Naive B cell (primary cell): ENCODE measurements around the gene MRPS10. TPM values are rescaled to one million over a fixed set of nuclear protein-coding genes. Genes with fewer than 3 reads are reported as not detected.
"Not testable (repeated sequence)": the region's sequence is repeated elsewhere in the genome, so short reads cannot be mapped to it uniquely, and the experiment has no call there.

Experiments
- ATAC-seq, 2 donors: fragments of 150-1000 bp; cut with Tn5 transposase; 2 replicates each; pipeline ENCODE4 v1.10.0; 2021; ENCODE audit warnings: low read depth in 2 of 2, mild to moderate bottlenecking in 2 of 2, moderate library complexity in 2 of 2
- DNase-seq: peaks from one replicate; pipeline ENCODE4 v3.0.0; 2022
- H3K27ac Mint-ChIP-seq, 6 donors: one replicate each; pipeline ENCODE4 v1.8.0; 2020 to 2022; ENCODE audit warnings: mild to moderate bottlenecking in 6 of 6, mixed read lengths in 6 of 6, moderate library complexity in 5 of 6, inconsistent platforms in 2 of 6
- H3K27me3 Mint-ChIP-seq, 3 donors: one replicate each; pipeline ENCODE4 v1.8.0; 2021 to 2022; ENCODE audit warnings: mixed read lengths in 3 of 3, mild to moderate bottlenecking in 1 of 3
- H3K36me3 Mint-ChIP-seq, 2 donors: one replicate each; pipeline ENCODE4 v1.8.0; 2020 to 2022; ENCODE audit warnings: mixed read lengths in 2 of 2, inconsistent platforms in 1 of 2, mild to moderate bottlenecking in 1 of 2
- H3K4me1 Mint-ChIP-seq, 3 donors: one replicate each; pipeline ENCODE4 v1.8.0; 2020 to 2022; ENCODE audit warnings: mixed read lengths in 3 of 3, inconsistent platforms in 1 of 3, mild to moderate bottlenecking in 1 of 3, moderate library complexity in 1 of 3
- H3K4me3 Mint-ChIP-seq, 8 donors: one replicate each; pipeline ENCODE4 v1.8.0; 2020 to 2022; ENCODE audit warnings: mild to moderate bottlenecking in 8 of 8, mixed read lengths in 8 of 8, moderate library complexity in 8 of 8, inconsistent platforms in 2 of 8
- H3K9me3 Mint-ChIP-seq, 7 donors: one replicate each; pipeline ENCODE4 v1.8.0; 2020 to 2022; ENCODE audit warnings: mixed read lengths in 7 of 7, mild to moderate bottlenecking in 5 of 7, inconsistent platforms in 2 of 7, moderate library complexity in 1 of 7
- polyA plus RNA-seq, 6 donors: library from polyadenylated mRNA; unstranded; fragments of 300-500 nt; fragmentation: Illumina TruSeq; gene quantifications; one replicate each; pipeline ENCODE4 v1.2.3, GENCODE V29; 2021; ENCODE audit warnings: low read depth in 6 of 6

Gene MRPS10
- polyA plus RNA-seq, 6 donors from 2014 or later, result 39.3 to 53.1 (median 50.2) TPM

GRCh38 chr6:42216495-42216894, 1.2 kb downstream of the MRPS10 start:
- H3K27ac Mint-ChIP-seq, result peak overlapping the region in 4 of 6 donors; percentile 31 to 82 (median 44)
- not testable (repeated sequence) for H3K27me3 Mint-ChIP-seq, DNase-seq, ATAC-seq, H3K36me3 Mint-ChIP-seq, H3K9me3 Mint-ChIP-seq
- H3K4me1 Mint-ChIP-seq, result peaks cover 9 to 31% (median 16%) of the 10 kb centered on the region in 3 donors
- peak overlapping the region; percentile 62 to 100 (median 78) for H3K4me3 Mint-ChIP-seq

GRCh38 chr6:42212442-42212841, 5.2 kb downstream of the MRPS10 start:
- H3K9me3 Mint-ChIP-seq, result no peaks in the 10 kb centered on the region
- DNase-seq (no peak), ATAC-seq (no peak)
- no peaks in the 10 kb centered on the region for H3K27me3 Mint-ChIP-seq
- no peak overlapping the region for H3K4me3 Mint-ChIP-seq
- peak overlapping the region in 1 of 6 donors; percentile 65 for H3K27ac Mint-ChIP-seq
- H3K4me1 Mint-ChIP-seq, result peaks cover 5 to 23% (median 7%) of the 10 kb centered on the region in 3 donors
- H3K36me3 Mint-ChIP-seq, result peaks cover 1 to 8% of the 10 kb centered on the region in 2 donors

GRCh38 chr6:42211726-42212125, 5.9 kb downstream of the MRPS10 start:
- Mint-ChIP-seq H3K9me3 (no peaks in the 10 kb centered on the region), H3K27me3 (no peaks in the 10 kb centered on the region), H3K36me3 (peaks cover 0 to 8% of the 10 kb centered on the region in 2 donors), H3K4me1 (peaks cover 4 to 19% (median 5%) of the 10 kb centered on the region in 3 donors), H3K27ac (no peak overlapping the region), H3K4me3 (no peak overlapping the region)
- no peak for ATAC-seq
- DNase-seq, result no peak

GRCh38 chr6:42210551-42210950, 7.1 kb downstream of the MRPS10 start:
- DNase-seq (no peak), ATAC-seq (no peak)
- H3K27ac Mint-ChIP-seq, result no peak overlapping the region
- H3K36me3 Mint-ChIP-seq, result peaks cover 0 to 8% of the 10 kb centered on the region in 2 donors
- peaks cover 4 to 7% (median 5%) of the 10 kb centered on the region in 3 donors for H3K4me1 Mint-ChIP-seq
- H3K4me3 Mint-ChIP-seq, result no peak overlapping the region
- no peaks in the 10 kb centered on the region for H3K9me3 Mint-ChIP-seq
- H3K27me3 Mint-ChIP-seq, result no peaks in the 10 kb centered on the region

- H3K27me3 Mint-ChIP-seq, H3K9me3 Mint-ChIP-seq, DNase-seq, H3K27ac Mint-ChIP-seq, H3K36me3 Mint-ChIP-seq, H3K4me3 Mint-ChIP-seq, H3K4me1 Mint-ChIP-seq, ATAC-seq: not testable (repeated sequence)
Measured at GRCh38 chr6:42207559-42207958, 10.1 kb downstream of the MRPS10 start.

- H3K4me3 Mint-ChIP-seq, result no peak overlapping the region
- peaks cover 0 to 5% (median 0%) of the 10 kb centered on the region in 3 donors for H3K4me1 Mint-ChIP-seq
- ATAC-seq (no peak), DNase-seq (no peak)
- H3K27ac Mint-ChIP-seq, result no peak overlapping the region
- peaks cover 0 to 2% (median 0%) of the 10 kb centered on the region in 7 donors for H3K9me3 Mint-ChIP-seq
- H3K36me3 Mint-ChIP-seq, result peaks cover 6 to 20% of the 10 kb centered on the region in 2 donors
- no peaks in the 10 kb centered on the region for H3K27me3 Mint-ChIP-seq
Measured at GRCh38 chr6:42204768-42205282, 12.8 kb downstream of the MRPS10 start.

GRCh38 chr6:42203183-42203582, 14.5 kb downstream of the MRPS10 start:
- peaks cover 0 to 2% (median 0%) of the 10 kb centered on the region in 7 donors for H3K9me3 Mint-ChIP-seq
- no peak overlapping the region for H3K4me3 Mint-ChIP-seq
- DNase-seq (no peak), ATAC-seq (no peak)
- H3K36me3 Mint-ChIP-seq, result peaks cover 8 to 17% of the 10 kb centered on the region in 2 donors
- H3K27me3 Mint-ChIP-seq, result no peaks in the 10 kb centered on the region
- H3K4me1 Mint-ChIP-seq, result peaks cover 0 to 5% (median 0%) of the 10 kb centered on the region in 3 donors
- no peak overlapping the region for H3K27ac Mint-ChIP-seq

GRCh38 chr6:42202131-42202915, 15.3 kb downstream of the MRPS10 start:
- H3K9me3 Mint-ChIP-seq, H3K27me3 Mint-ChIP-seq, DNase-seq, H3K4me3 Mint-ChIP-seq, H3K4me1 Mint-ChIP-seq, ATAC-seq, H3K27ac Mint-ChIP-seq: not testable (repeated sequence)
- H3K36me3 Mint-ChIP-seq, result peaks cover 8 to 17% of the 10 kb centered on the region in 2 donors

GRCh38 chr6:42201382-42201781, 16.3 kb downstream of the MRPS10 start:
- no peaks in the 10 kb centered on the region for H3K27me3 Mint-ChIP-seq
- H3K4me3 Mint-ChIP-seq, result peak overlapping the region in 1 of 8 donors; percentile 77
- no peak for ATAC-seq
- H3K27ac Mint-ChIP-seq, result no peak overlapping the region
- DNase-seq, result no peak
- peaks cover 0 to 10% (median 0%) of the 10 kb centered on the region in 3 donors for H3K4me1 Mint-ChIP-seq
- peaks cover 8 to 17% of the 10 kb centered on the region in 2 donors for H3K36me3 Mint-ChIP-seq
- peaks cover 0 to 2% (median 0%) of the 10 kb centered on the region in 7 donors for H3K9me3 Mint-ChIP-seq

GRCh38 chr6:42200035-42200434, 17.6 kb downstream of the MRPS10 start:
- ATAC-seq (no peak), DNase-seq (no peak)
- Mint-ChIP-seq H3K9me3 (peaks cover 0 to 2% (median 0%) of the 10 kb centered on the region in 7 donors), H3K4me1 (peaks cover 0 to 11% (median 0%) of the 10 kb centered on the region in 3 donors), H3K4me3 (no peak overlapping the region), H3K27ac (no peak overlapping the region), H3K36me3 (peaks cover 8 to 17% of the 10 kb centered on the region in 2 donors), H3K27me3 (no peaks in the 10 kb centered on the region)

GRCh38 chr6:42199106-42199981, 18.3 kb downstream of the MRPS10 start:
- H3K4me3 Mint-ChIP-seq, result no peak overlapping the region
- H3K27me3 Mint-ChIP-seq, result no peaks in the 10 kb centered on the region
- peaks cover 8 to 17% of the 10 kb centered on the region in 2 donors for H3K36me3 Mint-ChIP-seq
- H3K9me3 Mint-ChIP-seq, result peaks cover 0 to 2% (median 0%) of the 10 kb centered on the region in 7 donors
- peak overlapping the region in 2 of 6 donors; percentile 11 to 64 for H3K27ac Mint-ChIP-seq
- peaks cover 0 to 11% (median 0%) of the 10 kb centered on the region in 3 donors for H3K4me1 Mint-ChIP-seq
- no peak for ATAC-seq
- DNase-seq, result no peak

GRCh38 chr6:42197555-42198362, 19.9 kb downstream of the MRPS10 start:
- no peak overlapping the region for H3K27ac Mint-ChIP-seq

More at GRCh38 chr6:42197555-42198362, 19.9 kb downstream of the MRPS10 start:
- peaks cover 0 to 2% (median 0%) of the 10 kb centered on the region in 7 donors for H3K9me3 Mint-ChIP-seq
- no peak overlapping the region for H3K4me3 Mint-ChIP-seq
- H3K27me3 Mint-ChIP-seq, result no peaks in the 10 kb centered on the region
- peaks cover 8 to 17% of the 10 kb centered on the region in 2 donors for H3K36me3 Mint-ChIP-seq
- DNase-seq (no peak), ATAC-seq (no peak)
- peaks cover 0 to 11% (median 0%) of the 10 kb centered on the region in 3 donors for H3K4me1 Mint-ChIP-seq
